ENCODE measurements around the gene CELF2. TPM values are rescaled to one million over a fixed set of nuclear protein-coding genes. Genes with fewer than 3 reads are reported as not detected.

The CELF2 gene
- total RNA-seq, 4 donors from 2014 or later, result 30.0 to 56.6 (median 43.3) TPM

- in situ Hi-C loops (cut with MboI; ENCODE audit: low sequenced_read_pairs in 4 of 4), result no loop called here
- no peak overlapping the region for H3K27ac ChIP-seq
These were observed 247.8 kb downstream of the CELF2 start for GRCh38 chr10:11265484-11265883.

GRCh38 chr10:11266426-11266825 is 248.8 kb downstream of the CELF2 start:
- Histone ChIP-seq H3K36me3 (no peaks in the 10 kb centered on the region), H3K27me3 (no peaks in the 10 kb centered on the region), H3K4me1 (peaks cover 10 to 11% of the 10 kb centered on the region in 2 donors), H3K27ac (no peak overlapping the region), H3K4me3 (no peak overlapping the region), H3K9me3 (no peaks in the 10 kb centered on the region)
- intact Hi-C loops (cut with DNase I; ENCODE audit: low total_unique reads), result no loop called here
- DNase-seq (no peak), ATAC-seq (no peak)
- in situ Hi-C loops (cut with MboI; ENCODE audit: low sequenced_read_pairs in 4 of 4), result no loop called here
- TF ChIP-seq CTCF (IDR thresholded peaks at IDR 0.05 in 4 of 5, conservative IDR thresholded peaks at IDR 0.05 in 1 of 5) (no peak), POLR2A (IDR thresholded peaks at IDR 0.05) (no peak)

More at GRCh38 chr10:11265484-11265883, 247.8 kb downstream of the CELF2 start:
- Histone ChIP-seq H3K4me1 (peaks cover 13 to 14% of the 10 kb centered on the region in 2 donors), H3K27me3 (no peaks in the 10 kb centered on the region), H3K9me3 (no peaks in the 10 kb centered on the region), H3K36me3 (no peaks in the 10 kb centered on the region), H3K4me3 (no peak overlapping the region)
- DNase-seq, result no peak
- no peak for ATAC-seq
- intact Hi-C loops (cut with DNase I; ENCODE audit: low total_unique reads), result no loop called here
- TF ChIP-seq CTCF (IDR thresholded peaks at IDR 0.05 in 4 of 5, conservative IDR thresholded peaks at IDR 0.05 in 1 of 5) (no peak), POLR2A (IDR thresholded peaks at IDR 0.05) (no peak)

GRCh38 chr10:11270135-11270857 is 252.6 kb downstream of the CELF2 start:
- DNase-seq (peak in 1 of 2 donors; percentile 55), ATAC-seq (peak; percentile 54 to 77)
- H3K4me1 ChIP-seq, result peaks cover 0 to 2% of the 10 kb centered on the region in 2 donors
- H3K4me3 ChIP-seq, result no peak overlapping the region
- intact Hi-C loops (cut with DNase I; ENCODE audit: low total_unique reads), result loop anchor here (10.0 kb wide), 1 partner anchor 1935 kb away; no protein-coding TSS in a partner anchor
- in situ Hi-C loops (cut with MboI; ENCODE audit: low sequenced_read_pairs in 4 of 4), result no loop called here
- no peaks in the 10 kb centered on the region for H3K27me3 ChIP-seq
- H3K27ac ChIP-seq, result no peak overlapping the region
- peaks cover 0 to 9% of the 10 kb centered on the region in 2 donors for H3K36me3 ChIP-seq
- H3K9me3 ChIP-seq, result no peaks in the 10 kb centered on the region
- TF ChIP-seq CTCF (IDR thresholded peaks at IDR 0.05 in 4 of 5, conservative IDR thresholded peaks at IDR 0.05 in 1 of 5) (peak; percentile 41 to 83 (median 68)), POLR2A (IDR thresholded peaks at IDR 0.05) (no peak)

GRCh38 chr10:11270858-11271179 is 253.1 kb downstream of the CELF2 start:
- Histone ChIP-seq H3K9me3 (no peaks in the 10 kb centered on the region), H3K4me3 (no peak overlapping the region), H3K27me3 (no peaks in the 10 kb centered on the region), H3K36me3 (peaks cover 0 to 9% of the 10 kb centered on the region in 2 donors), H3K27ac (no peak overlapping the region), H3K4me1 (no peaks in the 10 kb centered on the region)
- intact Hi-C loops (cut with DNase I; ENCODE audit: low total_unique reads) (loop anchor here (10.0 kb wide), 1 partner anchor 1936 kb away; no protein-coding TSS in a partner anchor), in situ Hi-C loops (cut with MboI; ENCODE audit: low sequenced_read_pairs in 4 of 4) (no loop called here)
- ATAC-seq, result no peak
- no peak for DNase-seq
- TF ChIP-seq POLR2A (IDR thresholded peaks at IDR 0.05), result no peak
- no peak for TF ChIP-seq CTCF (IDR thresholded peaks at IDR 0.05 in 4 of 5, conservative IDR thresholded peaks at IDR 0.05 in 1 of 5)
